GM21723 (cell line): Measurements from ENCODE around the gene GNG3.
"Not testable (repeated sequence)": the region's sequence is repeated elsewhere in the genome, so short reads cannot be mapped to it uniquely, and the experiment has no call there.

Experiments
- ATAC-seq: cut with Tn5 transposase; IDR thresholded peaks from one replicate; pipeline ENCODE4 v1.9.1; 2021; ENCODE audit warnings: mild to moderate bottlenecking, moderate library complexity; ENCODE audit not compliant: unreplicated experiment

The GNG3 gene

GRCh38 chr11:62716206-62716605 is 8.7 kb downstream of the GNG3 start:
- no peak for ATAC-seq

- no peak for ATAC-seq
Measured at GRCh38 chr11:62716816-62717215, 9.3 kb downstream of the GNG3 start.

- no peak for ATAC-seq
Measured at GRCh38 chr11:62719302-62719978, 12.0 kb downstream of the GNG3 start.

- ATAC-seq = no peak
Measured at GRCh38 chr11:62721994-62722393, 14.5 kb downstream of the GNG3 start.

GRCh38 chr11:62724171-62724570 is 16.7 kb downstream of the GNG3 start:
- ATAC-seq = no peak

- ATAC-seq = no peak
Measured at GRCh38 chr11:62725646-62726045, 18.2 kb downstream of the GNG3 start.

GRCh38 chr11:62726156-62726914 is 18.9 kb downstream of the GNG3 start:
- peak; percentile 3 for ATAC-seq

- peak; percentile 12 for ATAC-seq
Measured at GRCh38 chr11:62726915-62727164, 19.4 kb downstream of the GNG3 start.

GRCh38 chr11:62727165-62727871 is 19.8 kb downstream of the GNG3 start, which contains the start of gene HNRNPUL2:
Gene HNRNPUL2 (minus strand): TSS chr11:62727457. CDS start chr11:62727156, 301 bp downstream.
- peak; percentile 70 for ATAC-seq

GRCh38 chr11:62727872-62728170 is 20.3 kb downstream of the GNG3 start:
- ATAC-seq = peak; percentile 52

- ATAC-seq = peak; percentile 27
Measured at GRCh38 chr11:62728171-62728988, 20.9 kb downstream of the GNG3 start, which contains the start of gene TTC9C. Gene TTC9C (plus strand): TSS chr11:62728486. CDS start chr11:62728849, 363 bp downstream.

- not testable (repeated sequence) for ATAC-seq
Measured at GRCh38 chr11:62730076-62730475, 22.6 kb downstream of the GNG3 start.

GRCh38 chr11:62732830-62733229 is 25.4 kb downstream of the GNG3 start:
- no peak for ATAC-seq

- ATAC-seq = no peak
Measured at GRCh38 chr11:62737196-62737595, 29.7 kb downstream of the GNG3 start.

- ATAC-seq = no peak
Measured at GRCh38 chr11:62747475-62748160, 40.1 kb downstream of the GNG3 start.

- ATAC-seq = not testable (repeated sequence)
Measured at GRCh38 chr11:62749931-62750330, 42.5 kb downstream of the GNG3 start.

GRCh38 chr11:62752177-62752785 is 44.8 kb downstream of the GNG3 start:
- no peak for ATAC-seq

GRCh38 chr11:62752994-62753735 is 45.7 kb downstream of the GNG3 start:
- ATAC-seq = peak; percentile 1
